ENCODE measurements around the gene TRIM8.

Gene TRIM8

GRCh38 chr10:102644066-102644645 is at the start of gene TRIM8:
TRIM8 (plus strand) TSS chr10:102644479; CDS start chr10:102644618, 139 bp downstream.
- no peaks in the 10 kb centered on the region for H3K27me3 ChIP-seq (ENCODE audit: control insufficient read depth, insufficient read depth, low read length)
- no peaks in the 10 kb centered on the region for H3K36me3 ChIP-seq (ENCODE audit: control insufficient read depth, insufficient read depth, low read length)
- H3K9ac ChIP-seq (ENCODE audit: low read length): peak within 1 kb of the TSS; percentile 71
- H3K4me1 ChIP-seq (ENCODE audit: control insufficient read depth, insufficient read depth, low read length): peaks cover 22% of the 10 kb centered on the region
- peak within 1 kb of the TSS; percentile 86 for H3K4me3 ChIP-seq (ENCODE audit: low read length)
- peak within 1 kb of the TSS; percentile 92 for H3K27ac ChIP-seq (ENCODE audit: low read depth, low read length)

- Histone ChIP-seq H3K9ac (ENCODE audit: low read length) (no peak overlapping the region), H3K27ac (ENCODE audit: low read depth, low read length) (peak overlapping the region; percentile 81), H3K4me3 (ENCODE audit: low read length) (no peak overlapping the region), H3K4me1 (ENCODE audit: control insufficient read depth, insufficient read depth, low read length) (peaks cover 24% of the 10 kb centered on the region), H3K27me3 (ENCODE audit: control insufficient read depth, insufficient read depth, low read length) (no peaks in the 10 kb centered on the region), H3K36me3 (ENCODE audit: control insufficient read depth, insufficient read depth, low read length) (peaks cover 5% of the 10 kb centered on the region)
Measured at GRCh38 chr10:102595293-102595692, 49.0 kb upstream of the TRIM8 start.

GRCh38 chr10:102595897-102596296 is 48.4 kb upstream of the TRIM8 start:
- Histone ChIP-seq H3K27me3 (ENCODE audit: control insufficient read depth, insufficient read depth, low read length) (no peaks in the 10 kb centered on the region), H3K4me1 (ENCODE audit: control insufficient read depth, insufficient read depth, low read length) (peaks cover 24% of the 10 kb centered on the region), H3K27ac (ENCODE audit: low read depth, low read length) (peak overlapping the region; percentile 81), H3K9ac (ENCODE audit: low read length) (no peak overlapping the region), H3K4me3 (ENCODE audit: low read length) (no peak overlapping the region), H3K36me3 (ENCODE audit: control insufficient read depth, insufficient read depth, low read length) (peaks cover 5% of the 10 kb centered on the region)

DNA sequence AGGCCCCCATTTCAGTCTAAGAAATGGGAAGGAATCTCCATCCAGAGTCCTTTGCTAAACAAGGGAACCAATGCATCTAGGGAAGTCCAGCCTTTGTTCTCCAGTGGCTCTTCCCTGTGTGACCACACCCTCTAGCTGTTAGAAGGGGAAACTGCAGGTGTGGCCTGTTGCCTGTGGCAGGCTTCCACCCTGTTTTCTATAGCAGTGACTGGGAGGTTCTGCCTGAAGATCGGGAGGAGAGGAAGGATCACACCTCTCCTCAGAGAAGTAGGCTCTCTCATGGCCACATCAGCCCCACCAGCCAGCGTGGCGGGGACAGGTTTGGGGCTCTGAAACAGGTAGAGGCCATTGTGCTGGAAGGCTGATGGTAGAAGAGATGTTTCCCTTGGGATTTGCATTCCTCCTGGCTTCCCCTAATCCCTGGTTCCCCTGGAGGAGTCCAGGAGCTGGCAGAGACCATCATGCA is 47.7 kb upstream of the TRIM8 start:
- Histone ChIP-seq H3K27me3 (ENCODE audit: control insufficient read depth, insufficient read depth, low read length) (no peaks in the 10 kb centered on the region), H3K4me3 (ENCODE audit: low read length) (no peak overlapping the region), H3K9ac (ENCODE audit: low read length) (no peak overlapping the region), H3K27ac (ENCODE audit: low read depth, low read length) (peak overlapping the region; percentile 81), H3K4me1 (ENCODE audit: control insufficient read depth, insufficient read depth, low read length) (peaks cover 24% of the 10 kb centered on the region), H3K36me3 (ENCODE audit: control insufficient read depth, insufficient read depth, low read length) (peaks cover 6% of the 10 kb centered on the region)

GRCh38 chr10:102597131-102597991 is 46.9 kb upstream of the TRIM8 start:
- H3K36me3 ChIP-seq (ENCODE audit: control insufficient read depth, insufficient read depth, low read length): peaks cover 13% of the 10 kb centered on the region
- H3K4me1 ChIP-seq (ENCODE audit: control insufficient read depth, insufficient read depth, low read length): peaks cover 24% of the 10 kb centered on the region
- no peak overlapping the region for H3K9ac ChIP-seq (ENCODE audit: low read length)
- H3K4me3 ChIP-seq (ENCODE audit: low read length): no peak overlapping the region
- H3K27me3 ChIP-seq (ENCODE audit: control insufficient read depth, insufficient read depth, low read length): no peaks in the 10 kb centered on the region
- peak overlapping the region; percentile 81 for H3K27ac ChIP-seq (ENCODE audit: low read depth, low read length)

- Histone ChIP-seq H3K4me3 (ENCODE audit: low read length) (no peak overlapping the region), H3K27me3 (ENCODE audit: control insufficient read depth, insufficient read depth, low read length) (no peaks in the 10 kb centered on the region), H3K9ac (ENCODE audit: low read length) (no peak overlapping the region), H3K4me1 (ENCODE audit: control insufficient read depth, insufficient read depth, low read length) (peaks cover 22% of the 10 kb centered on the region), H3K36me3 (ENCODE audit: control insufficient read depth, insufficient read depth, low read length) (peaks cover 15% of the 10 kb centered on the region), H3K27ac (ENCODE audit: low read depth, low read length) (no peak overlapping the region)
Measured at GRCh38 chr10:102598243-102598642, 46.0 kb upstream of the TRIM8 start.

- H3K9ac ChIP-seq (ENCODE audit: low read length): no peak overlapping the region
- H3K27ac ChIP-seq (ENCODE audit: low read depth, low read length): no peak overlapping the region
- peaks cover 22% of the 10 kb centered on the region for H3K4me1 ChIP-seq (ENCODE audit: control insufficient read depth, insufficient read depth, low read length)
- peaks cover 16% of the 10 kb centered on the region for H3K36me3 ChIP-seq (ENCODE audit: control insufficient read depth, insufficient read depth, low read length)
- no peaks in the 10 kb centered on the region for H3K27me3 ChIP-seq (ENCODE audit: control insufficient read depth, insufficient read depth, low read length)
- H3K4me3 ChIP-seq (ENCODE audit: low read length): no peak overlapping the region
Measured at GRCh38 chr10:102599565-102600327, 44.5 kb upstream of the TRIM8 start.

- H3K4me1 ChIP-seq (ENCODE audit: control insufficient read depth, insufficient read depth, low read length): peaks cover 12% of the 10 kb centered on the region
- H3K27me3 ChIP-seq (ENCODE audit: control insufficient read depth, insufficient read depth, low read length): no peaks in the 10 kb centered on the region
- H3K36me3 ChIP-seq (ENCODE audit: control insufficient read depth, insufficient read depth, low read length): peaks cover 16% of the 10 kb centered on the region
- H3K27ac ChIP-seq (ENCODE audit: low read depth, low read length): no peak overlapping the region
- H3K4me3 ChIP-seq (ENCODE audit: low read length): no peak overlapping the region
- H3K9ac ChIP-seq (ENCODE audit: low read length): no peak overlapping the region
Measured at GRCh38 chr10:102600816-102601215, 43.5 kb upstream of the TRIM8 start.

- no peak overlapping the region for H3K9ac ChIP-seq (ENCODE audit: low read length)
- peaks cover 4% of the 10 kb centered on the region for H3K4me1 ChIP-seq (ENCODE audit: control insufficient read depth, insufficient read depth, low read length)
- peaks cover 16% of the 10 kb centered on the region for H3K36me3 ChIP-seq (ENCODE audit: control insufficient read depth, insufficient read depth, low read length)
- peak overlapping the region; percentile 25 for H3K27ac ChIP-seq (ENCODE audit: low read depth, low read length)
- H3K4me3 ChIP-seq (ENCODE audit: low read length): no peak overlapping the region
- H3K27me3 ChIP-seq (ENCODE audit: control insufficient read depth, insufficient read depth, low read length): no peaks in the 10 kb centered on the region
Measured at GRCh38 chr10:102601639-102602038, 42.6 kb upstream of the TRIM8 start.

DNA sequence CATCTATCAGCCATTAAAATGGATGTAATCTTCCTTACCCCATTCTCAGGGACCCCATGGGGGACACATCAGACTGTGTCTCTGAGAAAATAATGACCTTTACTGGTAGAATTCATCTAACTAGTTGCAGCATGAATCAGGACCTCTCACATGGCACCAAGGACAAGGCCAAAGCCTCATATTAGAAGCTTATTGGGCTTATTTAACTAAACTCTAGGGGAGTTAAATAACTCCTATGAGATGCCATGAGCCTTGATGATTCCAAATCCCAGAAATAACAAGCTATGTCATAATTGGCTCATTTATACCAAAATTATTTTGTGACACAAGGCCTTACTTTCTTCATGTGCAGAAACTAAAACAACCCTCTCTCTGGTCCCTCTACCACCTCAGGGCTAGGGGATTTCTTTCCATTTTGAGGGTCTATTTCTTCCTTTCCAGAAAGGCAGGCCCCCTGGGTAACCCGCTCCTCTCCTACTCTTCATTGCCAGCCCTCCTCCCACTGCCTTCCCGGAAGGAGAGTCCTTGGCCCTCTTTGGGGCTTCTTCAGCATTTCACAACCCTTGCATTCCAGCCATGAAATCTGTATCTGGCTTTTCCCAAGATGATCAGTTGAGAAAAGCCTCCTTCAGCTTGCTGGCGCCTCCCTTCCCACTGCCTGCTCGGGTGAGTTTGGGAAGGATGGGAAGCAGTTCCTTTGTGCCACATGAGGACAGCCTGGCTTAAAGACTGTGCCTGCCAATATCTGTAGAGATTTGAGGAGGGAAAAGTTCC is 41.8 kb upstream of the TRIM8 start:
- H3K4me3 ChIP-seq (ENCODE audit: low read length): no peak overlapping the region
- no peak overlapping the region for H3K9ac ChIP-seq (ENCODE audit: low read length)
- peak overlapping the region; percentile 25 for H3K27ac ChIP-seq (ENCODE audit: low read depth, low read length)
- H3K36me3 ChIP-seq (ENCODE audit: control insufficient read depth, insufficient read depth, low read length): peaks cover 16% of the 10 kb centered on the region
- no peaks in the 10 kb centered on the region for H3K27me3 ChIP-seq (ENCODE audit: control insufficient read depth, insufficient read depth, low read length)
- H3K4me1 ChIP-seq (ENCODE audit: control insufficient read depth, insufficient read depth, low read length): peaks cover 3% of the 10 kb centered on the region

GRCh38 chr10:102603946-102604345 is 40.3 kb upstream of the TRIM8 start:
- no peaks in the 10 kb centered on the region for H3K27me3 ChIP-seq (ENCODE audit: control insufficient read depth, insufficient read depth, low read length)
- peaks cover 16% of the 10 kb centered on the region for H3K36me3 ChIP-seq (ENCODE audit: control insufficient read depth, insufficient read depth, low read length)
- H3K4me1 ChIP-seq (ENCODE audit: control insufficient read depth, insufficient read depth, low read length): no peaks in the 10 kb centered on the region
- H3K27ac ChIP-seq (ENCODE audit: low read depth, low read length): no peak overlapping the region
- H3K4me3 ChIP-seq (ENCODE audit: low read length): no peak overlapping the region
- no peak overlapping the region for H3K9ac ChIP-seq (ENCODE audit: low read length)

GRCh38 chr10:102604439-102604841 is 39.8 kb upstream of the TRIM8 start:
- H3K27me3 ChIP-seq (ENCODE audit: control insufficient read depth, insufficient read depth, low read length): no peaks in the 10 kb centered on the region
- H3K4me1 ChIP-seq (ENCODE audit: control insufficient read depth, insufficient read depth, low read length): no peaks in the 10 kb centered on the region
- H3K27ac ChIP-seq (ENCODE audit: low read depth, low read length): no peak overlapping the region
- peaks cover 13% of the 10 kb centered on the region for H3K36me3 ChIP-seq (ENCODE audit: control insufficient read depth, insufficient read depth, low read length)
- H3K4me3 ChIP-seq (ENCODE audit: low read length): no peak overlapping the region
- H3K9ac ChIP-seq (ENCODE audit: low read length): no peak overlapping the region

Data from rectal smooth muscle tissue (tissue), 1 donor.